GM18861 (cell line): ENCODE measurements around the gene CCDC34.

Source experiments
- ATAC-seq: cut with Tn5 transposase; IDR thresholded peaks from one replicate; pipeline ENCODE4 v1.9.1; 2021; ENCODE audit not compliant: unreplicated experiment

CCDC34 gene

DNA sequence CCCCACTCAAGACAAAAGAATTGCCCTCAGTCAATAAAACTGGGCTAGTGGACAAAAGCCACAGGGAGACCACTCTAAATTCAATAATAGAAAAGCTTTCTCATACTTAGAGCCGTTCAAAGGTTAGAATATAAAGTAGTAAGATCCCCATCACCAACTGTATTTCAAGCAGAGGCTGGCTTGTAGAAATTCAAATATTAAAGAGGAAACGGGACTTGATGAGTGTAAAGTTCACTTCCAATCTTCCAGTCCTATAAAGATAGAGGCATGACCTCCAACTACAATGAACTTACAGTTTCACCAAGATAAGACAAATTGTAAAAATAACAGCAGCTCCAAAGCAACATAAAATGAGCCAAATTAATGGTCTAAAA lies 70.4 kb downstream of the CCDC34 start:
- ATAC-seq, result no peak

DNA sequence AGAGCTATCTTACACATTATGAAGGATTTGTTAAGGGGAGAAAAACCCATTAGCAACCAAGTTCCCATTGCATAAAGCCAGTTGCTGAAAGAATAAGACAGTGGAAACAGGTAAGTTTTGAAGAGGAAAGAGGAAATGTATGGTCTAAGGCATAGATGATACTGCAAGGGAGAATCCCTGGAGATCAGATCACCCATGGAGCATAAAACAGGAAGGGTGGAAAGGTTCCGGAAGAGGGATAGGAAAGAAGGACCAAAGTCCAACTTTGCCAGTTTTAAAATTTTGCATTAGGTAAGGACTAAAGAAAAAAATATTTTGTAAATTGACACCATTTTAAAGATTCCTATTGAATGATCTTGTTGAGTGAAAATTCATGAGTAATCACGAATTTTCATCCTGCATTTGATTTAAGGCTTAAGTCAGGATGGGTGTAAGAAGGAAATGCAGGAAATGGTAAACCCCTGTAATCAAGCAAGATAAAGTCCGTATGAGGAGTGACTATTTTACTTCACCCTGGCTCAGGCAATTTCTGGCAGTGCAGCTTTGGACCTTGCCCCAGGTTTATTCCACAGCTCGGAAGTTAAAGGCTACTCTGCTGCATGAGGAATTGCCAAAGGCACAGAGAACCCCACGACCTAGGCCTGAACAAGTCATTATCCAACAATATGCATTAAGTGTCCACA lies 70.9 kb downstream of the CCDC34 start:
- no peak for ATAC-seq

DNA sequence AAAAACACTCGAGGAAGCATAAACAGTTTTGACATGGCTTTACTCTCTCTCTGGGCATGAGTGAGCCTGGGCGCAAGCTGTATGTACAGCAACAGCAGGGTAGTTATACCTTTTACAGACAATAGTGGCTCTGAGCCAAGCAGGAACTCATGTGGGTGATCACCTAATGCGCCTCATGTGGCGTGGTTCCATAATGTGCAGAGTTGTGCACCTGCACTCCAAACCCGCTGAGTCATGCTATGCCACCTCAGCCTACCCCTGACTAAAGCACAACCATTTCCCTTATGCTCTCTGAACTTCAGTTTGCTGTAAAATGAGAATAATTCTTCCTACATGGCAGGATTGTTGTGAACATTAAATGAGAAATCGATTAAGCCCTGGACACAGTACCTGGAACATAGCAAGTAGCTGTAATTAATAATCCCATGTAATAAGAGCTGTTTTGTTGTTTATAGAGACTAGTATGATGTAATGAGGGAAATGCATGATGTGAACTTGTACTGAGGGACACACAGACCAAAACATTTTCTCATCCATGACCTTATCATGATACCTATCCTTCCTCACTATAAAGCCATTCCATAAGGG lies 71.6 kb downstream of the CCDC34 start:
- ATAC-seq, result no peak

DNA sequence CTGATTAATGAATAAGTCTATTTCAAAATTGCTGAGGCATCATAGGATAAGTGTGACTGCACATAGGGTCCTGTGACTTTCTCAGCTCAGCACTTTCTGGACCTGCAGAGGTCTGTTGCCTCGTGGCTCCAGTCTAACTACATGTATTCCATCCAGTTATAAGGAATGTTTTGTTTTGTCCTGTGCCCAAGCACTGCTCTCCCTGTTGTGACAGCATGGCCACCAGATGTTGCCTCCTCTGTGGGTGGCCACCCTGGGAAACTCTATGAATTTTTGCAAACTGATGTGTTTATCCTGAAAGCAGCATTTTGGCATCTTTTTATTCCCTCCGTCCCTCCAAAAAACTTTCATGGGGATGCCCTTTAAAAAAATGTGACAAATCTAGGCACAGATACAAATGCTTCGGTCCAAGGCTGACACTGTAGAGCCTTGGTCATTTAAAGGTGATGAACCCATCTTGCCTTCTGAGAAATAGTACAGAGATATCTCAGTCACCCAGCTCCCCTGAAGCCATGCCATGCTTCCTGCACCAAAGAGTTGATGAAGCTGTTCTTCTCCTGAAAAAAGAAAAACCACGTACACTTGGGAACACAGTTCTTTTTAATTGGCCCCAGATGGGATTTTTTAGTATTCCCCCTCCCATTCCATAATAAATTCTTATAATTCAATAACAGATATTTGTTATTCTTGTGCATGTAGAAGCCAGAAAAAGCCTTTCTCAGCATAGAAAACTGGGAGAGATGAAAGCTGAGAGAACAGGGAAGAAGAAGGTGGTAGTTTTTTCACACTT lies 72.6 kb downstream of the CCDC34 start:
- ATAC-seq, result no peak
